Measurements from ENCODE around the gene RGR. TPM values are rescaled to one million over a fixed set of nuclear protein-coding genes. Genes with fewer than 3 reads are reported as not detected.

RGR gene
- total RNA-seq, 4 donors from 2014 or later = 1.1 to 2.6 TPM; not detected in 2

DNA sequence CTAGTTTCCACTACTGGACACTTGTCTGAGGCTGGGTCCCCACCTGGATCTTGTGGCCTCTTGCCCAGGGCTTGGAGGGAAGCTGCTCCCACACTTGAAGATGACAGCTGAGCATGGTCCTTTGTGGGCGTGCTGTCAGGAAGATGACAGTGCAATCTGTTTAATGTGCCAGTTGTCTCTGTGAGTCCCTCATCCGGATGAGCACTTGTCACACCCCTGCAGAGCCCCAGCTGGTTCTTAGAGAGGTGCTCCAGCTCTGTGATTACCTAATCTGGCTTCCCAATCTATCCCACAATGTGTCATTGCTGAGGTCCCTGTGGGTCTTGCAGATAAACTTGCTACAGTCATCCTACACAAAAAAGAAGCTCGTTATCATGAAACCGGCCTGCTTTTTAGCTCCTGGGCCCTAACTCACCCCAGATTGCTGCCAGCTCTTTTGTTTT is 48.7 kb downstream of the RGR start:
- peaks cover 5% of the 10 kb centered on the region for H3K27me3 ChIP-seq
- no peaks in the 10 kb centered on the region for H3K36me3 ChIP-seq
- WGBS, 2 donors (ENCODE audit: low coverage in 1 of 2) = 39% methylated on average over 3 of the region's 4 CpGs; no CpG with 5 or more reads in 1 of the 2 donors
- H3K27ac ChIP-seq = no peak overlapping the region
- no peaks in the 10 kb centered on the region for H3K4me1 ChIP-seq
- no peaks in the 10 kb centered on the region for H3K9me3 ChIP-seq
- no peak overlapping the region for H3K4me3 ChIP-seq
- TF ChIP-seq EP300 (IDR thresholded peaks at IDR 0.05) (no peak), POLR2AphosphoS5 (IDR thresholded peaks at IDR 0.05) (no peak), POLR2A (IDR thresholded peaks at IDR 0.05) (no peak)
- TF ChIP-seq, protein P1, sequence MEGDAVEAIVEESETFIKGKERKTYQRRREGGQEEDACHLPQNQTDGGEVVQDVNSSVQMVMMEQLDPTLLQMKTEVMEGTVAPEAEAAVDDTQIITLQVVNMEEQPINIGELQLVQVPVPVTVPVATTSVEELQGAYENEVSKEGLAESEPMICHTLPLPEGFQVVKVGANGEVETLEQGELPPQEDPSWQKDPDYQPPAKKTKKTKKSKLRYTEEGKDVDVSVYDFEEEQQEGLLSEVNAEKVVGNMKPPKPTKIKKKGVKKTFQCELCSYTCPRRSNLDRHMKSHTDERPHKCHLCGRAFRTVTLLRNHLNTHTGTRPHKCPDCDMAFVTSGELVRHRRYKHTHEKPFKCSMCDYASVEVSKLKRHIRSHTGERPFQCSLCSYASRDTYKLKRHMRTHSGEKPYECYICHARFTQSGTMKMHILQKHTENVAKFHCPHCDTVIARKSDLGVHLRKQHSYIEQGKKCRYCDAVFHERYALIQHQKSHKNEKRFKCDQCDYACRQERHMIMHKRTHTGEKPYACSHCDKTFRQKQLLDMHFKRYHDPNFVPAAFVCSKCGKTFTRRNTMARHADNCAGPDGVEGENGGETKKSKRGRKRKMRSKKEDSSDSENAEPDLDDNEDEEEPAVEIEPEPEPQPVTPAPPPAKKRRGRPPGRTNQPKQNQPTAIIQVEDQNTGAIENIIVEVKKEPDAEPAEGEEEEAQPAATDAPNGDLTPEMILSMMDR (IDR thresholded peaks at IDR 0.05) = no peak
- ATAC-seq = no peak

DNA sequence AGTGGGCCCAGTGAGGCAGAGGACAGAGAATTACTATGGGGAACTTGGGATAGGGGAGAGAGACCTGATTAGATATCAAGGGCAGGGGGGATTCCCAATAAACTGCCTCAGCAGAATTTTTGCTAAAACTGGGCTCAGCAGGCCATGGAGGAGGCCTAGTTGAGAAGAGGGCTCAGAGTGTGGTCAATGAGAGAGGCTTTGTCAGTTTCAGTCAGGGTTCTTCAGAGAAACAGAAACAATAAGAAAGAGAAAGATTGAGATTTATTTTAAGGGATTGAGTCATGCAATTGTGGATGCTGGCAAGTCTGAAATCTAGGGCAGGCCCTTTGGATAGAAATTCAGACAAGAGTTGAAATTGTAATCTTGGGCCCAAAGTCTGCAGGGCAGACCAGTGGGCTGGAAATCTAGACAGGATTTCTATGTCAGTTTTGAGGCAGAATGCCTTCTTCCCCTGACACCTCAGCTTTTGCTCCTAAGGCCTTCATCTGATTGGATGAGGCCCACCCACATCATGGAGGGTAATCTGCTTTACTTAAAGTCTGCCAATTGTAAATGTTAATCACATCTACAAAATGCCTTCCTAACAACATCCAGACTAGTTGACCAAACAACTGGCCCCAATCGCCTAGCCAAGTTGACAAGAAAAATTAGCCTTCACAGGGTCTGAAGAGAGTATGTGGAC is 50.1 kb downstream of the RGR start:
- Histone ChIP-seq H3K27me3 (peaks cover 13% of the 10 kb centered on the region), H3K36me3 (no peaks in the 10 kb centered on the region), H3K4me3 (no peak overlapping the region), H3K4me1 (no peaks in the 10 kb centered on the region), H3K27ac (no peak overlapping the region), H3K9me3 (no peaks in the 10 kb centered on the region)
- no peak for ATAC-seq
- WGBS, 2 donors (ENCODE audit: low coverage in 1 of 2) = 67 to 80% methylated on average over 1 of the region's 1 CpG
- TF ChIP-seq EP300 (IDR thresholded peaks at IDR 0.05) = no peak
- TF ChIP-seq POLR2AphosphoS5 (IDR thresholded peaks at IDR 0.05) = no peak
- TF ChIP-seq POLR2A (IDR thresholded peaks at IDR 0.05) = no peak
- TF ChIP-seq, protein P1 (IDR thresholded peaks at IDR 0.05) = no peak

DNA sequence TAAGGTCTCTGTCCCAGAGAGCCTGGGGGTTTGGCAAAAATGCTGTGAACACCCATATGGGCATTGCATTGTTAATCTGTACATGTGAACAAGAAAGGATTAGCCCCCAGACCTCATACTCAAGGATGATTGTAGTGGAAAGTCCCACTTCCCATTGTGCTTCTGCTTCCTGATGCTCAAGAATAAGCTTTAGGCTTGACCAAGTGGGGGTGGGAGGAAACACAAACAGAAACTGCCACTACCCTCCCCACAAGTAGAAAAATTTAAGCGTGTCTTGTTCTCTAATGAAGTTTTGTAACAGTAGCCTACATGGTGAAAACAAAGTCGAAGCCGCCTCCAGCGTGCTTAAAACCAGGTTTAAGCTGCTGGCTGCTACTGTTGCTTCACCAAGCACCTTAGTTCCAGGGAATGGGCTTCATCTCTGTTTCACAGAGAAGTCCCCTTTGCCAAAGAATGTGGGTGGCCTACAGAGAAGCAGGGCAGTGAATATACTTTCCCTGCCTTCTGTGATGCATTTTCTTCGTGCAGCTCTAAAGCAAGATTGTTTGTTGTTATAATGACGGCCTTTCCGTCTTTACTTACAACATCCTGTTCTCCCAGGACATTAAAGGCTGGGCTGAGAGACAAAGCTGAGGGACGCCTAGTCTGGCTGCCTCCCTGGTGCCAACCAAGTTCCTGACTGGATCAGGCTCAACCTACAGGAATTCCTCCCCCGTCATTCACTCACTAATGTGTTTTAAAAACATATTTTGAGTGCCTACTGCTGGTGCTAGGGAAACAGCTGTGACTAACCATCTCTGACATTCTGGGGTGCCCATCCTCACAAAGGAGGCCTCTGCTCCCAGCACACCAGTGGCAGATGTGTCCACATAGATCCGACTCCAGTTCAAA is 51.5 kb downstream of the RGR start:
- Histone ChIP-seq H3K4me3 (no peak overlapping the region), H3K9me3 (no peaks in the 10 kb centered on the region), H3K4me1 (no peaks in the 10 kb centered on the region), H3K27ac (no peak overlapping the region), H3K27me3 (peaks cover 20% of the 10 kb centered on the region), H3K36me3 (no peaks in the 10 kb centered on the region)
- ATAC-seq = peak; percentile 55
- WGBS, 2 donors (ENCODE audit: low coverage in 1 of 2) = 42 to 47% methylated on average over 3 to 8 of the region's 10 CpGs
- TF ChIP-seq POLR2AphosphoS5 (IDR thresholded peaks at IDR 0.05) = no peak
- TF ChIP-seq, protein P1 (IDR thresholded peaks at IDR 0.05) = no peak
- TF ChIP-seq EP300 (IDR thresholded peaks at IDR 0.05) = no peak
- TF ChIP-seq POLR2A (IDR thresholded peaks at IDR 0.05) = no peak

DNA sequence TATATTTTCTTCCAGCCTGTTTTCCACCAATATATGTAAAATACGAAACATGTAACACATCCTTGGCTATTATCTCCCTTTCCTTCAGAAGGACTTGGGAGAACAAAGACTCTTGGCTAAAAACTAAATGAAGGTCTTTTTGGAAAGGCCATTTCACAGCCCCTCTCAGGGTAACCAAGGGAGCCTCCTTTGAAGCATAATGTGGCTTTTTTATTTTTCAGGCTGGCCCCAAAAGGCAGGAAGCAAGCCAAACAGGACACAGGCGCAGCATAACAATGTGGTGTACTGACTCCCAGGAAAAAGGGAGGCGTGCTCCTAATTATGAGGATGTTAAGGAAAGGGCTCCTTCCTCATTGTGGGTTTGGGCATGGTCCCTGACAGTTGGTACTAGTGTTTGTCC is 53.2 kb downstream of the RGR start:
- Histone ChIP-seq H3K9me3 (no peaks in the 10 kb centered on the region), H3K36me3 (no peaks in the 10 kb centered on the region), H3K27ac (no peak overlapping the region), H3K4me1 (no peaks in the 10 kb centered on the region), H3K27me3 (peaks cover 35% of the 10 kb centered on the region), H3K4me3 (no peak overlapping the region)
- 71 to 83% methylated on average over 3 of the region's 3 CpGs for WGBS, 2 donors (ENCODE audit: low coverage in 1 of 2)
- no peak for ATAC-seq
- TF ChIP-seq EP300 (IDR thresholded peaks at IDR 0.05) (no peak), POLR2AphosphoS5 (IDR thresholded peaks at IDR 0.05) (no peak), POLR2A (IDR thresholded peaks at IDR 0.05) (no peak)
- TF ChIP-seq, protein P1 (IDR thresholded peaks at IDR 0.05) = no peak

Measured in gastroesophageal sphincter (tissue), 4 donors.